RPMI7951 (cell line): ENCODE data around the gene GRK1. TPM values are rescaled to one million over a fixed set of nuclear protein-coding genes. Genes with fewer than 3 reads are reported as not detected.

Experiments
- DNase-seq: peaks from one replicate; pipeline ENCODE4 v3.0.0-alpha.2; 2012; ENCODE audit warnings: low read depth
- total RNA-seq: library from RNA; depleted of rRNA; stranded (reverse); fragments of >200 nt; shearing (Covaris generic); gene quantifications from 2 replicates; pipeline ENCODE4 v1.2.3, GENCODE V29; 2014; rRNA removed

The GRK1 gene
- total RNA-seq, 1 experiment from 2014 or later, result not detected

DNA sequence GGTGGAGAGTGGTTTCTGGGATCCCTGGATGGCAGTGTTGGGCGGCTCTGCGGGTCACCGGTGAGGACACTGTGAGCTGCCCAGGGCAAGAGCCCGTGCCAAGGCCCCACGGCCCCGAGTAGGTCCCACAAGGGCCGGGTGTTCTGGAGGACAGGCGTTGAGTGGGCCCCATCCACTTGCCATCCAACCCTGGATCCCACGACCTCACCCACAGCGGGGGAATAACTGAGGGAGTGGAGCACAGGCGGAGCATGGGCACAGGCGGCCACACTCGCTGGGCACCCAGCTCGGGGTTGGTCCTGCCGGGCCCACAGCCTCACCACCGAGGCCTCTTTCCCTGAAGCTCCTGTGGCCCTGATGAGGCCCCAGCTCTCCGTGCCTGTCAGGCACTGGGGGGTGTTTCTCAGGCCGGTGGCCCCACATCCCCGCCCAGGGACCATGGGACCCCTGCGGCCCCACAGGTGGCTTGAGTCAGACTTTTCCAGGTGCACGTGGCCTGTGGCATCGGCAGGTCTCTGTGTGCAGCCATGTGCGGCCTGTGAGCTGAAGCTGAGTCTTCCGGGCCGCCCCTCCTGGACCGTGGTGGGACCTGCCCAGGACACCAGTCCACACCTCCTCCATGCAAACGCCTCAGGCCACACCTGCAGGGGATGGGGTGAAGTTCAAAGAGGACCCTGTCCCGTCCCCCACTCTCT, 108.6 kb downstream of the GRK1 start:
- DNase-seq, result no peak

- no peak for DNase-seq
Measured at GRCh38 chr13:113776231-113777125, 109.5 kb downstream of the GRK1 start.

- peak; percentile 33 for DNase-seq
Measured at GRCh38 chr13:113777311-113778260, 110.6 kb downstream of the GRK1 start.

GRCh38 chr13:113781571-113781970, 114.6 kb downstream of the GRK1 start:
- no peak for DNase-seq

DNA sequence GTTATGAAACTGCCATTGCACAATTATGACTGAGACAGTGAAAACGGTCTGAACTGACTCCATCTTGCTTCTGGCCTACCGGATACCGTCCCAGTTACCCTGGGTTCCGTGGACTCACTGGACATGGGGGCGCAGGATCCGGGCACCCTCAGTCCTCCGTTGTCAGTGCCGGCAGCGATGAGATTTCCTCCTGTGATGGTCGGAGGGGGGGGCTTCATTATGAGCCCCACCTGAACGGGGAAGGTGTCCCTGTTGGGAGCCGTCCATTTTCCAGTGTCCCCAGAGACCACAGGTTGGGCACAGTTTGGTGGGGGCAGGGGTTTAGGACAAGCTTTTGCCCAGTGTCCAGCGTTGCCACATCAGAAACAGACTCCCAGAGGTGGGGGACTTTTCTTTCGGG, 115.5 kb downstream of the GRK1 start:
- no peak for DNase-seq

- no peak for DNase-seq
Measured at GRCh38 chr13:113783200-113783881, 116.3 kb downstream of the GRK1 start.

- DNase-seq, result peak; percentile 24
Measured at GRCh38 chr13:113783966-113784644, 117.1 kb downstream of the GRK1 start.

DNA sequence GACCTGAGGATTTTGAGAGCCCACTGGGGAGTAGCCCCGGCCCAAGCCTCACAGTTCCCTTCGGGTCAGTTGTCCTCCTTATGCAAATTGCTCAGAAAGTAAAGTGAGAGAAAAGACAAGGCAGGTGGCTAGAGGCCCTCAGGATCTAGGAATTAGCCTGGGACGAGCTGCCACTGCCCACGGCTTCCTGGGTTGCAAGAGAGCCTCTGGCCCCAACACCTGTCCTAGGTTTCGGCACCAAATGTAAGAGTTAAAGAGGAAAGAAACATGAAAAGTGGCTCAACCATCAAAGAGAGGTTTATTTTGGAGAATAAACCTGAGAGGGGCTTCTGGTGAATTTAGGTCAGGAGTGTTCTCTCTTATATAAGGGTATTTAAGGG, 117.6 kb downstream of the GRK1 start:
- no peak for DNase-seq

- DNase-seq, result peak; percentile 98
Measured at GRCh38 chr13:113785051-113786010, 118.3 kb downstream of the GRK1 start.

DNA sequence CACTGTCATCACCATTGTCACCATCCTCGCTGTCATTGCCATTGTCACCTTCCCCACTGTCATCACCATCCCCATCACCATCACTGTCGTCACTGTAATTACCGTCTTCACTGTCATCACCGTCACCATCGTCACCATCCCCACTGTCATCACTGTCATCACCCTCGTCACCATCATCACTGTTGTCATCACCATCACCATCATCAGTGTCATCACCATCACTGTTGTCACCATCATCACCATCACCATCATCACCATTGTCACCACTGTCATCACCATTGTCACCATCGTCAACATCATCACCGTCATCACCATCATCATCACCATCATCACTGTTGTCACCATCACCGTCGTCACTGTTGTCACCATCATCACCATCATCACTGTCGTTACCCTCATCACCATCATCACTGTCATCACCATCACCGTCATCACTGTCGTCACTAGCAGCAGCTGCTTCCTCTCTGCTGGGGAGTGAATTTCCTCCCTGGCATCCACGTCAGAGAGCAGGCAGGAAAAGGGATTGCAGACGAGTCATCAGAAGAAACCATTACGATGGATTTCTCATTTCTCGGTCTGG, 119.3 kb downstream of the GRK1 start:
- DNase-seq, result peak; percentile 57

Other genes starting within 250 kb of the GRK1 start
- gene ADPRHL1, start 213.7 kb upstream of the GRK1 start, total RNA-seq, result 0.29 TPM in 1 of 2 replicates, not detected in the other
- gene DCUN1D2, start 176.5 kb upstream of the GRK1 start, total RNA-seq, result 3.6 and 7.3 TPM in 2 replicates
- gene TFDP1, start 82.5 kb upstream of the GRK1 start, total RNA-seq, result 51.2 and 65.7 TPM in 2 replicates
- not detected in 2 replicates for gene ATP4B, start 9.0 kb upstream of the GRK1 start, total RNA-seq
- 0.60 and 0.78 TPM in 2 replicates for gene TMEM255B, start 92.0 kb downstream of the GRK1 start, total RNA-seq
- 91.2 and 119 TPM in 2 replicates for gene GAS6, start 196.9 kb downstream of the GRK1 start, total RNA-seq